Pancreas (tissue), 10 donors: ENCODE results near the gene TIGAR. TPM values are rescaled to one million over a fixed set of nuclear protein-coding genes. Genes with fewer than 3 reads are reported as not detected.

Experiments used
- ATAC-seq, 4 donors: fragments of 200-7000 bp; cut with Tn5 transposase; one replicate each; pipeline versions ENCODE4 v1.8.0 to v1.9.1; 2020; ENCODE audit warnings: mild to moderate bottlenecking in 4 of 4, moderate library complexity in 4 of 4
- DNase-seq, 6 donors: peaks; one replicate each; pipeline ENCODE4 v3.0.0-alpha.2; 2020
- FAIRE-seq: peaks from 2 replicates; lab custom pipeline; 2012; peaks lifted over from hg19 to GRCh38; lab: Jason Lieb, UNC
- H3K27ac ChIP-seq, 4 donors: fragments of 200-600 bp; sonication (generic); 1 replicate in 3 of 4; 2 replicates in 1 of 4; pipeline versions ENCODE4 v1.5.0 to v1.8.0; 2020
- H3K27me3 ChIP-seq, 4 donors: fragments of 200-600 bp; one replicate each; pipeline ENCODE4 v1.8.0; 2021
- H3K36me3 ChIP-seq, 3 donors: fragments of 200-600 bp; sonication (generic) in 1 of 3; one replicate each; pipeline versions ENCODE4 v1.5.0 to v1.8.0; 2020 to 2021
- H3K4me1 ChIP-seq, 3 donors: fragments of 200-600 bp; one replicate each; pipeline ENCODE4 v1.8.0; 2021
- H3K4me3 ChIP-seq, 4 donors: fragments of 200-600 bp; sonication (generic) in 2 of 4; one replicate each; pipeline versions ENCODE4 v1.5.0 to v1.8.0; 2020 to 2021
- H3K9me3 ChIP-seq, 4 donors: fragments of 200-600 bp; one replicate each; pipeline ENCODE4 v1.8.0; 2021
- CTCF ChIP-seq, 4 donors: fragments of 200-600 bp; sonication (generic) in 3 of 4; IDR thresholded peaks; one replicate each; pipeline versions ENCODE4 v1.5.0 to v1.8.0; 2021; ENCODE audit warnings: antibody characterized with exemption in 4 of 4
- WGBS, 2 donors: extraction: QIAGEN DNeasy Blood & Tissue Kit; methylation state at CpG; one replicate each; pipeline ENCODE4 v1.1.7; 2013; 5-methylcytosine and 5-hydroxymethylcytosine counted together
- intact Hi-C, 3 donors: fragments of 100-400 bp; cut with DNase I; formaldehyde crosslinking; loops; one replicate each; pipeline versions ENCODE4 v1.11.1 to v1.14.2; 2022
- polyA plus RNA-seq, 2 donors: library from polyadenylated mRNA; stranded (reverse); fragments of 200-250 nt; gene quantifications; one replicate each; pipeline ENCODE4 v1.2.3, GENCODE V29; 2013
- total RNA-seq, 6 donors: library from RNA; stranded (reverse); fragmentation: NEBNext Ultra II Directional in 4 of 6; extraction: Animal tissue kit (Norgen Biotek cat#: 25700) in 4 of 6; gene quantifications; one replicate each; pipeline versions ENCODE4 v1.2.1 to v1.2.4, GENCODE V29; 2021 to 2023
- donor health status: healthy with polysubstance abuse.
- donor health status: DM: no; HTN: no; CAD: no; lungs with moderate emphysema.
- donor health status: DM: no; HTN: no; CAD: no.
- donor health status: control.
- donor health status: control.
- donor health status: Bipolar disorder and iron deficiency.
- donor health status: DM: yes; HTN: yes; CAD: no.
- donor health status: DM: no; HTN: no; CAD: no.
- donor health status: DM: no; HTN: no; CAD: no.
- donor health status: DM: yes; HTN: yes; CAD: no.

Gene TIGAR
- total and polyA plus RNA-seq, 8 donors = 0.51 to 5.5 (median 1.8) TPM

- Histone ChIP-seq H3K4me3 (peak overlapping the region in 2 of 4 donors; percentile 66 to 81), H3K36me3 (peaks cover 0 to 7% (median 0%) of the 10 kb centered on the region in 3 donors), H3K9me3 (no peaks in the 10 kb centered on the region), H3K27me3 (no peaks in the 10 kb centered on the region), H3K4me1 (peaks cover 14 to 25% (median 16%) of the 10 kb centered on the region in 3 donors), H3K27ac (no peak overlapping the region)
- peak; percentile 82 to 88 (median 85) for TF ChIP-seq CTCF (IDR thresholded peaks at IDR 0.05)
- peak; percentile 53 for FAIRE-seq
- DNase-seq = peak; percentile 78 to 92 (median 85)
- WGBS, 2 donors = 3 to 4% methylated on average over 10 of the region's 10 CpGs
- intact Hi-C loops = loop anchor here in 1 of 3 donors (10.0 kb wide), 2 partner anchors 282 to 392 kb away; no protein-coding TSS in a partner anchor
- ATAC-seq = peak; percentile 58 to 70 (median 66)
Measured at GRCh38 chr12:4276524-4277204, 44.3 kb upstream of the TIGAR start.

DNA sequence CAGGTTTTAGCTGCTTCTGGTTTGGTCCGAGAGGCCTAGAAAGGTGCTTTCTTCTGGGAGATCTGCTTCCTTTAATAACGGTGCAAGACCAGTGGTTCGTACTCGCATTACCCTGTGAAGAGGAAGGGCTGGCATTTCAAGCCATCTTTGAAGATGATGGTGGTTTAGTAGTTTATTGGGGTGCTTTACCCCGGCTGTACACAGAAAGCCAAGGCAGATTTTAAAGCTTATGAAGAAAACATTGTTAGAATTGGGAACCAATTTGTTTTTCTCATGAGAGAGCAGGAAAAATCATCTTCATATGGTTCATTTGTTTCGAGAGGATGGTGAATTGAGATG is 43.8 kb upstream of the TIGAR start:
- ATAC-seq (no peak), DNase-seq (no peak), FAIRE-seq (no peak)
- Histone ChIP-seq H3K4me3 (peak overlapping the region in 2 of 4 donors; percentile 66 to 81), H3K4me1 (peaks cover 14 to 23% (median 15%) of the 10 kb centered on the region in 3 donors), H3K27me3 (no peaks in the 10 kb centered on the region), H3K27ac (peak overlapping the region in 1 of 4 donors; percentile 9), H3K9me3 (no peaks in the 10 kb centered on the region), H3K36me3 (peaks cover 0 to 7% (median 0%) of the 10 kb centered on the region in 3 donors)
- no peak for TF ChIP-seq CTCF (IDR thresholded peaks at IDR 0.05)
- 27 to 34% methylated on average over 6 of the region's 6 CpGs for WGBS, 2 donors
- intact Hi-C loops = loop anchor here in 1 of 3 donors (10.0 kb wide), 2 partner anchors 282 to 392 kb away; no protein-coding TSS in a partner anchor

DNA sequence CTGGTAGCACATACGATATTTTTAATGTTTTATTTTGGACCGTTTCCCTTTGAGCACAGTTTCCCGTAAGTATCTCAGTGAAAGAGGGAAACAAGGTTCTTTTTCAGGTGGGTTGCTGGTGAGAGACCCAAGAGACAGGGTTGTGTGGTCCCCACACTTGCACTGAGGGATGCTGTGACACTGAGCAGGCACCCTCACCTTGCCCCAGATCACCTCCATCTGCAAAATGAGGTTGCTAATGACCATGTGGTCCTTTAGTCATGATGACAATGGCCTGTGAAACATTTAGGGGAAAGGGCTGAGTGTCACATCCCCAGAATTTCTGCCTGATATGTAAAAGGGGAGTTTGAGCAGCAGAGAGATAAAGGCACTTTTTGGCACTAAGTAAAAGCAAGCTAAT is 43.2 kb upstream of the TIGAR start:
- H3K9me3 ChIP-seq = no peaks in the 10 kb centered on the region
- no peak for ATAC-seq
- peaks cover 9 to 17% (median 9%) of the 10 kb centered on the region in 3 donors for H3K4me1 ChIP-seq
- intact Hi-C loops = loop anchor here in 1 of 3 donors (10.0 kb wide), 2 partner anchors 283 to 393 kb away; no protein-coding TSS in a partner anchor
- no peak for FAIRE-seq
- no peak for DNase-seq
- no peaks in the 10 kb centered on the region for H3K27me3 ChIP-seq
- no peak for TF ChIP-seq CTCF (IDR thresholded peaks at IDR 0.05)
- H3K4me3 ChIP-seq = no peak overlapping the region
- H3K27ac ChIP-seq = no peak overlapping the region
- H3K36me3 ChIP-seq = peaks cover 0 to 7% (median 0%) of the 10 kb centered on the region in 3 donors
- 68 to 69% methylated on average over 3 of the region's 3 CpGs for WGBS, 2 donors

DNA sequence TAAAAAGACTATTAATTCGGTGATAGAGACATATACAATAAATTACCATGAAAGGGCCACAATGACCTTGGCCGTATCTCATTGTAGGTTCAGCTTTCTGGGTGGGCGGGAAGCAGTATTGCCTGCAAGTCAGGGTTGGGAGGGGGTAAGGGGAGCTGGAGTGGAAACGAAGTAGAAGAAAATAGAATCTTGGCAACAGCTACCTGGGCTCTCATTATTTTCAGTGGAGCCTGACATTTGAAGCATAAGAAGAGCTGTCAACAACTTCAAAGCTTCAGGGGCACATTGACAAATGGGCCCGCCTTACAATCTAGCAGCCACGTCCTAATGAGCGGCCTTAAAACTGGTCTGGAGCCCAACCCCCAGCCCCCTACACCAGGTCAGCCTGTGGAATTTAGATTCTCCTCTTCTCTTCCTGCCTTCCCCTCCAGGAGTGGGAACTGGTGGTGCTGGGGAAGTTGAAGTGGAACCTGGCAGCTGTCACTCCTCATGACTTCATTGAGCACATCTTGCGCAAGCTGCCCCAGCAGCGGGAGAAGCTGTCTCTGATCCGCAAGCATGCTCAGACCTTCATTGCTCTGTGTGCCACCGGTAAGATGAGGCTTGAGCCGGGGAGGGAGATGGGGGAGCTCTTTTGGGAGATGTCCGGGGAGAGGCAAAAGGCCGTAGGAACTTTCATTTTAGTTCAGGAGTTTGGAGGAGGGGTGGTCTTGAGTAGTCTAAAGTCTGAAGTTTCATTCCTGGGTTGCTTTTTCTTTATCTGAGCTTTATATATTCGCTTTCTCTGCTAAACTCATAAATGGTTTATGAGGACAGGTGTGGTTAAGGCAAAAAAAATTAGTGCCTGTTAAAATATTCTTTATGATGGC is 42.5 kb upstream of the TIGAR start:
- TF ChIP-seq CTCF (IDR thresholded peaks at IDR 0.05) = no peak
- no peak for ATAC-seq

More for the DNA sequence above, 42.5 kb upstream of the TIGAR start:
- Histone ChIP-seq H3K9me3 (no peaks in the 10 kb centered on the region), H3K27me3 (no peaks in the 10 kb centered on the region), H3K4me1 (peaks cover 4 to 13% (median 6%) of the 10 kb centered on the region in 3 donors), H3K27ac (peak overlapping the region in 1 of 4 donors; percentile 33), H3K36me3 (peaks cover 0 to 7% (median 0%) of the 10 kb centered on the region in 3 donors), H3K4me3 (no peak overlapping the region)
- intact Hi-C loops = loop anchor here in 1 of 3 donors (10.0 kb wide), 2 partner anchors 284 to 394 kb away; no protein-coding TSS in a partner anchor
- DNase-seq (no peak), FAIRE-seq (no peak)
- 60% methylated on average over 15 of the region's 15 CpGs for WGBS, 2 donors
